HG03521 (cell line): ENCODE results near the gene ANXA4.
A peak's percentile ranks its signal among the peaks of the same experiment; 100 is the strongest.

Source experiments
- ATAC-seq: cut with Tn5 transposase; IDR thresholded peaks from one replicate; pipeline ENCODE4 v1.9.1; 2021; ENCODE audit warnings: mild to moderate bottlenecking, moderate library complexity; ENCODE audit not compliant: unreplicated experiment

The ANXA4 gene

GRCh38 chr2:69776886-69777785, 35.2 kb downstream of the ANXA4 start:
- no peak for ATAC-seq

GRCh38 chr2:69777786-69778105, 35.8 kb downstream of the ANXA4 start:
- no peak for ATAC-seq

- no peak for ATAC-seq
These were observed 37.5 kb downstream of the ANXA4 start for GRCh38 chr2:69779258-69780001.

- ATAC-seq = no peak
These were observed 39.0 kb downstream of the ANXA4 start for GRCh38 chr2:69780921-69781320.

- no peak for ATAC-seq
These were observed 39.7 kb downstream of the ANXA4 start for GRCh38 chr2:69781321-69782248.

- no peak for ATAC-seq
These were observed 42.3 kb downstream of the ANXA4 start for GRCh38 chr2:69784228-69784627.

- ATAC-seq = no peak
These were observed 43.4 kb downstream of the ANXA4 start for GRCh38 chr2:69785358-69785757.

- no peak for ATAC-seq
These were observed 44.2 kb downstream of the ANXA4 start for GRCh38 chr2:69786052-69786560.

- peak; percentile 64 for ATAC-seq
These were observed 47.3 kb downstream of the ANXA4 start for GRCh38 chr2:69789175-69789721.

GRCh38 chr2:69789772-69790600, 48.1 kb downstream of the ANXA4 start:
- peak; percentile 62 for ATAC-seq

GRCh38 chr2:69790601-69790959, 48.6 kb downstream of the ANXA4 start:
- no peak for ATAC-seq

GRCh38 chr2:69791045-69791444, 49.1 kb downstream of the ANXA4 start:
- no peak for ATAC-seq

- ATAC-seq = no peak
These were observed 54.2 kb downstream of the ANXA4 start for GRCh38 chr2:69796174-69796573.

- no peak for ATAC-seq
These were observed 55.3 kb downstream of the ANXA4 start for GRCh38 chr2:69797235-69797634.

- no peak for ATAC-seq
These were observed 55.9 kb downstream of the ANXA4 start for GRCh38 chr2:69797836-69798289.

- ATAC-seq = no peak
These were observed 56.5 kb downstream of the ANXA4 start for GRCh38 chr2:69798290-69798908.

- no peak for ATAC-seq
These were observed 57.1 kb downstream of the ANXA4 start for GRCh38 chr2:69798909-69799526.

GRCh38 chr2:69801745-69802290, 59.9 kb downstream of the ANXA4 start:
- ATAC-seq = no peak
